Measurements from ENCODE around the gene PRRG2.
"Not testable (repeated sequence)": the region's sequence is repeated elsewhere in the genome, so short reads cannot be mapped to it uniquely, and the experiment has no call there.

Gene PRRG2

GRCh38 chr19:49616532-49616931 lies 35.4 kb downstream of the PRRG2 start:
- DNase-seq (ENCODE audit: extremely low spot score), result no peak
- TF ChIP-seq FOXK2 (IDR thresholded peaks at IDR 0.05) (no peak), TARDBP (IDR thresholded peaks at IDR 0.05) (no peak), LEF1 (IDR thresholded peaks at IDR 0.05; ENCODE audit: borderline replicate concordance) (no peak), PKNOX1 (IDR thresholded peaks at IDR 0.05) (no peak)
- ChIA-PET POLR2A (no interaction called here), CTCF (interaction anchor here (0.6 kb wide), 1 partner anchor 322 kb away, joined by 8 read pairs; no protein-coding TSS in a partner anchor)

- no peak for TF ChIP-seq HDGF (IDR thresholded peaks at IDR 0.05; ENCODE audit: borderline replicate concordance)
- no peak for TF ChIP-seq NFRKB (IDR thresholded peaks at IDR 0.05)
- no peak for TF ChIP-seq LEF1 (IDR thresholded peaks at IDR 0.05; ENCODE audit: borderline replicate concordance)
- TF ChIP-seq SUZ12 (IDR thresholded peaks at IDR 0.05), result no peak
- no peak for TF ChIP-seq CTBP1 (IDR thresholded peaks at IDR 0.05; ENCODE audit: borderline replicate concordance)
- no peak for TF ChIP-seq L3MBTL2 (conservative IDR thresholded peaks at IDR 0.05)
- TF ChIP-seq SP1 (IDR thresholded peaks at IDR 0.05), result no peak
- no peak for TF ChIP-seq ELF4 (IDR thresholded peaks at IDR 0.05)
- no peak for TF ChIP-seq TARDBP (IDR thresholded peaks at IDR 0.05)
- TF ChIP-seq FOXA1 (IDR thresholded peaks at IDR 0.05), result no peak
- no peak for TF ChIP-seq ARNT (IDR thresholded peaks at IDR 0.05)
- TF ChIP-seq ZNF384 (IDR thresholded peaks at IDR 0.05), result no peak
- ChIA-PET POLR2A (no interaction called here), CTCF (no interaction called here)
- no peak for DNase-seq (ENCODE audit: extremely low spot score)
Measured at GRCh38 chr19:49616945-49617344, 35.8 kb downstream of the PRRG2 start.

- DNase-seq (ENCODE audit: extremely low spot score); CTCF ChIA-PET: not testable (repeated sequence)
- POLR2A ChIA-PET, result interaction anchor here (1.0 to 1.6 kb wide), 2 partner anchors 23 to 38 kb away, joined by 3 read pairs; partner anchors contain the start of gene NOSIP
Measured at GRCh38 chr19:49617860-49618259, 36.7 kb downstream of the PRRG2 start.

GRCh38 chr19:49624967-49625910 lies 44.1 kb downstream of the PRRG2 start:
- CTCF ChIA-PET, result no interaction called here
- TF ChIP-seq FOXM1 (IDR thresholded peaks at IDR 0.05; ENCODE audit: borderline replicate concordance) (no peak), ARNT (IDR thresholded peaks at IDR 0.05) (no peak), FOXA1 (IDR thresholded peaks at IDR 0.05) (no peak), HDGF (IDR thresholded peaks at IDR 0.05; ENCODE audit: borderline replicate concordance) (no peak), TARDBP (IDR thresholded peaks at IDR 0.05) (no peak), LEF1 (IDR thresholded peaks at IDR 0.05; ENCODE audit: borderline replicate concordance) (no peak), ELF4 (IDR thresholded peaks at IDR 0.05) (no peak), FOXK2 (IDR thresholded peaks at IDR 0.05) (no peak), SUZ12 (IDR thresholded peaks at IDR 0.05) (no peak), BHLHE40 (IDR thresholded peaks at IDR 0.05; ENCODE audit: borderline replicate concordance) (no peak), NFRKB (IDR thresholded peaks at IDR 0.05) (no peak), SP1 (IDR thresholded peaks at IDR 0.05) (no peak), L3MBTL2 (conservative IDR thresholded peaks at IDR 0.05) (no peak), PKNOX1 (IDR thresholded peaks at IDR 0.05) (no peak), ZNF384 (IDR thresholded peaks at IDR 0.05) (no peak), CTBP1 (IDR thresholded peaks at IDR 0.05; ENCODE audit: borderline replicate concordance) (no peak)
- POLR2A ChIA-PET, result interaction anchor here (1.0 kb wide), 1 partner anchor 15 kb away, joined by 4 read pairs; the partner anchor contains the start of gene RRAS

GRCh38 chr19:49626226-49626625 lies 45.1 kb downstream of the PRRG2 start:
- ChIA-PET CTCF (no interaction called here), POLR2A (no interaction called here)
- DNase-seq (ENCODE audit: extremely low spot score), result no peak
- TF ChIP-seq SP1 (IDR thresholded peaks at IDR 0.05), result no peak
- no peak for TF ChIP-seq HDGF (IDR thresholded peaks at IDR 0.05; ENCODE audit: borderline replicate concordance)
- TF ChIP-seq LEF1 (IDR thresholded peaks at IDR 0.05; ENCODE audit: borderline replicate concordance), result no peak
- TF ChIP-seq ZNF384 (IDR thresholded peaks at IDR 0.05), result no peak
- TF ChIP-seq TARDBP (IDR thresholded peaks at IDR 0.05), result no peak
- no peak for TF ChIP-seq NFRKB (IDR thresholded peaks at IDR 0.05)
- no peak for TF ChIP-seq SUZ12 (IDR thresholded peaks at IDR 0.05)
- no peak for TF ChIP-seq BHLHE40 (IDR thresholded peaks at IDR 0.05; ENCODE audit: borderline replicate concordance)
- TF ChIP-seq FOXA1 (IDR thresholded peaks at IDR 0.05), result no peak
- TF ChIP-seq ARNT (IDR thresholded peaks at IDR 0.05), result no peak
- no peak for TF ChIP-seq FOXM1 (IDR thresholded peaks at IDR 0.05; ENCODE audit: borderline replicate concordance)
- no peak for TF ChIP-seq CTBP1 (IDR thresholded peaks at IDR 0.05; ENCODE audit: borderline replicate concordance)
- no peak for TF ChIP-seq L3MBTL2 (conservative IDR thresholded peaks at IDR 0.05)
- TF ChIP-seq FOXK2 (IDR thresholded peaks at IDR 0.05), result no peak
- TF ChIP-seq PKNOX1 (IDR thresholded peaks at IDR 0.05), result no peak
- TF ChIP-seq ELF4 (IDR thresholded peaks at IDR 0.05), result no peak

More at GRCh38 chr19:49624967-49625910, 44.1 kb downstream of the PRRG2 start:
- no peak for DNase-seq (ENCODE audit: extremely low spot score)

GRCh38 chr19:49629659-49630058 lies 48.5 kb downstream of the PRRG2 start:
- CTCF ChIA-PET, result no interaction called here
- no peak for TF ChIP-seq LEF1 (IDR thresholded peaks at IDR 0.05; ENCODE audit: borderline replicate concordance)
- no peak for TF ChIP-seq FOXM1 (IDR thresholded peaks at IDR 0.05; ENCODE audit: borderline replicate concordance)
- TF ChIP-seq ELF4 (IDR thresholded peaks at IDR 0.05), result no peak
- no peak for TF ChIP-seq TARDBP (IDR thresholded peaks at IDR 0.05)
- TF ChIP-seq CTBP1 (IDR thresholded peaks at IDR 0.05; ENCODE audit: borderline replicate concordance), result no peak
- no peak for TF ChIP-seq FOXK2 (IDR thresholded peaks at IDR 0.05)
- TF ChIP-seq ARNT (IDR thresholded peaks at IDR 0.05), result no peak
- TF ChIP-seq BHLHE40 (IDR thresholded peaks at IDR 0.05; ENCODE audit: borderline replicate concordance), result no peak
- no peak for TF ChIP-seq ZNF384 (IDR thresholded peaks at IDR 0.05)
- no peak for TF ChIP-seq PKNOX1 (IDR thresholded peaks at IDR 0.05)
- no peak for TF ChIP-seq HDGF (IDR thresholded peaks at IDR 0.05; ENCODE audit: borderline replicate concordance)
- TF ChIP-seq L3MBTL2 (conservative IDR thresholded peaks at IDR 0.05), result no peak
- TF ChIP-seq SUZ12 (IDR thresholded peaks at IDR 0.05), result no peak
- TF ChIP-seq FOXA1 (IDR thresholded peaks at IDR 0.05), result no peak
- DNase-seq (ENCODE audit: extremely low spot score), result no peak
- POLR2A ChIA-PET, result interaction anchor here (1.2 to 2.8 kb wide), 2 partner anchors 11 to 12 kb away, joined by 3 to 9 read pairs; partner anchors contain the start of genes RRAS and SCAF1

Measured in HEK293T (cell line).